HG02623 (cell line): Measurements from ENCODE around the gene TP73.
A peak's percentile ranks its signal among the peaks of the same experiment; 100 is the strongest.

ENCODE experiments used
- ATAC-seq: cut with Tn5 transposase; IDR thresholded peaks from one replicate; pipeline ENCODE4 v1.9.1; 2021; ENCODE audit warnings: moderate library complexity; ENCODE audit not compliant: unreplicated experiment

Gene TP73

DNA sequence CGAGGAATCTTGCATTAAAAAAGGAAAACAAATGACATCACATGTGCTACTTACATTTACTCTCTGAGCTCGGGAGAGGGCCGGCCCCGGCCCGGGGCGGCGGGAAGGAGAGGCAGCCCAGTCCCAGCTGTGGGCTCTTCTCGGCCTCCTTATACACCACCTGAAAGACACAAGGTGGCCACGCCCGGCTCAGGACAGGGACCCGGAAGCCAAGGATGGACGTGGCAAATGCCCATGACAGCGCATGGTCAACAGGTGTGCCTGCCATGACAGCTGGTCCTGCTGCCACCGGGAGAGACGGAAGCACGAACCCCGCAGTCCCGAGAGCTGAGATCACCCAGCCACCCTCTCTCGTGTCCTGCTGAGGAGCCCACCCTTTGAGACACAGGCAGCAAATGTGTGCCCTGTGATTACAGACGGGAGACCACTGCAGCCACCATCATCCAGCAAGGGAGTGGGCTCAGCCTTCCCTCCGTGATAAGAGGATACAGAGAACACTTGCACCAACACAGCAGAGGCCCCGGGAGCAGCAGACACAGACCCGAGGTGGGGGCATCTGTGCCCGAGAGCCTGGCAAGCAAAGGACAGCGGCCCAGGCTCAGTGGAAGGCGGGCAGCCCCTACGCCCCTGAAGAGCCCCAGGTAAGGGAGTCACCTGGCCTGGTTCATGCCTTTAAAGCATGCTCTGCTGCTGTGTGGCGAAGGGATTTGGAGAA, 18.8 kb upstream of the TP73 start:
- no peak for ATAC-seq

DNA sequence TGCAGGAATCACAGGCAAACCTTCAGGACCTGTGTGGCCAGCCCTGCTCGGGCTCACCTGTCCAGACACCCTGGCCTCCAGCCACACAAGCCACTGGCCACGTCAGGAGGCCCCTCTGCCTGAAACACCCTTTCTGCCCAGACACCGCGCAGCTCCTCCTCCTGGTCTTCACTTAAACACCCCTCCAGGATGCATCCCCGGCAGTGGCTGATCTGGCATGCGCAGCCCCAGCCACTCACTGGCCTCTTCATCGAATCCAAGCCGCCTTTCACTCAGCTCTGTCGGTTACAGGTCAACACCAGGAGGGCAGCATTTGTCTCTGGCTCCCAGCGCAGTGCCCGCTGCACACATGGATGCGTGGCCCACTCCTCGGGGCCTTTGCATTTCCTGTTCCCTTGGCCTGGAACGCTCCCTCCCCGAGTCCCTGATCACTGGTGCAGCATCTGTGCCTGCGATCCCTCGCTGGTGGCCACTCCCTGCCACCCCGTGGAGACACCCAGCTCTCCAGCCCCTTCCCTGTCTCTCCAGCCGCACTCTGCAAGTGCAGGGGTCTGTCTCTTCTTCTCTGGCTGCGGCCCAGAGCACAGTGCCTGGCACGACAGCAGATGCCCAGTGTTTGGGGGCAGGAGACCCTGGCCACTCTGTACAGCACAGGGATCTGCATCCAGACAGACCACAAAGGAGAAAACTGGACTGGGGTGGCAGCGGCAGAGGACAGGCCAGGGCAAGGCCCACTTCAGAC, 18.1 kb upstream of the TP73 start:
- ATAC-seq: no peak

DNA sequence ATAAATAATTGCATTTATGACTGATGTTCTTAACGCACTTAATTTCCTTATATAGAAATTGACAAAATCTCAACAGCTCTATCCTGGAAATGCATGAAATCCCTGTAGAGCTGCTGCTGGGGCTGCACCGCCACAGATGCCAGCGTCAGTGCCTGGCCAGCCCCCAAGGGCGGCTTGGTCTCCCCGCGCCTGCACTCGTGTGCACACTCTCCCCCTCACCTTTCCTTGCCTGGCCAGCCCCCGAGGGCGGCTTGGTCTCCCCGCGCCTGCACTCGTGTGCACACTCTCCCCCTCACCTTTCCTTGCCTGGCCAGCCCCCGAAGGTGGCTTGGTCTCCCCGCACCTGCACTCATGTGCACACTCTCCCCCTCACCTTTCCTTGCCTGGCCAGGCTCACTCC, 16.2 kb upstream of the TP73 start:
- no peak for ATAC-seq

DNA sequence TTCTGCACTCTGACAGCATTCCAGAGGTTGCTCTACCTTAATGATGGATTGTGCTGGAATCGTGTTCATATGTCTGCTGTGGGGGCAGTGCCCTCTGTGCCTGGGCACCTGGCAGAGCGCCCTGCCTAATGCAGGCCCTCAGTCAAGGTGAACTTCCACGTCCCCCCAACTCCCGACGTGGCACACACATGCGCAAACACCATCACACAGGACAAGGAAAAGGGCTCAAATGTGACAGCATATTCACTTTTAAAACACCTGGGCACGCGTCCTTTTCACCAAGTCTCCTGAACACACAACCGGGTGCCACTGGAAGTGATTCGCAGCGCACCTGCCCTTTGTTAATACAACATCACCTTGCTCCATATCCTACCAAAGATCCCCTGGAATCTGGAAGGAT, 15.8 kb upstream of the TP73 start:
- no peak for ATAC-seq

DNA sequence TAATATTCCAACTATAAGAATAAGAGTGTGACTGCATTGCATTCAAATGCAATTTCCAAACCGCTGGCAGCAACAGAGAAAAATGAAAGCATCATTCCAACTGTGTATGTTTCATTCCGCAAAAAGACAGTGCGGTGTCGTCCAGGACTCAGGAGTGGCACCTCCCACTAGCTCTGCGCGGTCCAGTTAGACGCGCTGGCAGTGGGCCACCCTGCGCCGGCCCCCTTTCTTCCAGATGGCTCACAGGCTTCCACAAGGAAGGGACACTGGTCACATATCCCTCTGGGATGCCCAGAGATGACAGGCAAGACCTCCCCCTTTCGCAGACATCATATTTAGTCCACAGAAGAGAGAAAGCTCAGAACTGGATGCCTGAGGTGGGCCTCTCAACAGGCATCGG, 14.3 kb upstream of the TP73 start:
- ATAC-seq: no peak

DNA sequence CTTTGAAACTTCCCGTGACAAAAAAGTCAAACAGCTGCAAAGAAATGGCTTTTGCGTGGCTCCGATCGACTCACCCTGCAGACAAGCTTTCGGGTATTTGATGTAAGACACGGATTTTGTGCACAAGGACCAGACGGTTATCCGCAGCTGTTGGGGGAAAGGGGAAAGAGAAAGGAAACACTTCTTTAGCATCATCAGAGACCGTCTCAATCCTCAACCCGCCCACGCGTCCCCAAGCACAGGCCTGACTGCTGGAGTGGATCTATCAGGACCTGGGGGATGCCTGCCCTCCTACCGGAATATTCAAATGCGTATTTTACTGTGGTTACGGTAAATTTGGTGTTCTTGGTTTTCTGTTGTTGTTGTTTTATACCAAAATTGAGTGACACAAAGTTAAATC, 13.6 kb upstream of the TP73 start:
- no peak for ATAC-seq

DNA sequence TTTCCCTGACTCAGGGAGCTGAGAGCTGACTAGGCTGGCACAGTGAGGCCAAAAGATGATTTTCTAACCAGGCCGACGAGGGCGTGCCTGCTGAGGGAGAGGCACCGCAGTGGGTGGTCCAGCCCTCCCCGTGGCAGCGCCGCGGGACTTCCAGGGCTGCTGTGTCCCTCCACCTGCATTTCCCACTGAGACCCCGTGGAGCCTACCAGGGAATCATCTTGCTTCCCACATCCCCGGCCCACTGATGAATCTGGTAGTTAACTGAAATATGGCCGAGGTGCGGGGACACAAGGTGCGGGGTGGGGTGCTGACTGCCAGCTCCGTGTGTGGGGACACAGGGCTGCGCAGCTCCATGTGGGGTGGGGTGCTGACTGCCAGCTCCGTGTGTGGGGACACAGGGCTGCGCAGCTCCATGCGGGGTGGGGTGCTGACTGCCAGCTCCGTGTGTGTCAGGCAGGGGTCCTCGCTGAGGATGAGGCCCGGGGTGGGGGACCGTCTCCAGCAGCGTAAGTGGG, 12.9 kb upstream of the TP73 start:
- no peak for ATAC-seq

DNA sequence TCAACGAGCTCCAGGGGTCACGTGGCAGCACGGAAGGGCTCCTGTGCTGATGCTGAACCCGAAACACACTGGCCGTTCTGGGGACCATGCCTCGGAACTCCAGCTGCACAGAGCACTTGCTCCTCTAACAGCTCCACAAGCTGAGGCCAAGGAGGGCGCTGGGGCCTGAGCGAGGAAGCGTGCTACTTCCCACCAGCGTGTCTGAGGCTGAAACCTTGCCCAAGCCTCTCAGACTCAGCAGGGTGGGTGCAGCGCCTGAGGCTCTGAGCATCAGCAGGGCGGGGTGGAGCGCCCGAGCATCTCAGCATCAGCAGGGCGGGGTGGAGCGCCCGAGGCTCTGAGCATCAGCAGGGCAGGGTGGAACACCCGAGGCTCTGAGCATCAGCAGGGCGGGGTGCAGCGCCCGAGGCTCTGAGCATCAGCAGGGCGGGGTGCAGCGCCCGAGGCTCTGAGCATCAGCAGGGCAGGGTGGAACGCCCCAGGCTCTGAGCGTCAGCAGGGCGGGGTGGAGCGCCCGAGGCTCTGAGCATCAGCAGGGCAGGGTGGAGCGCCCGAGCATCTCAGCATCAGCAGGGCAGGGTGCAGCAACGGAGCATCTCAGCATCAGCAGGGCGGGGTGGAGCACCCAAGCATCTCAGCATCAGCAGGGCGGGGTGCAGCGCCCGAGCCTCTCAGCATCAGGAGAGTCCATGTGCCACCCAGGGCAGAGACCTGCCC, 12.0 kb upstream of the TP73 start:
- ATAC-seq: no peak

DNA sequence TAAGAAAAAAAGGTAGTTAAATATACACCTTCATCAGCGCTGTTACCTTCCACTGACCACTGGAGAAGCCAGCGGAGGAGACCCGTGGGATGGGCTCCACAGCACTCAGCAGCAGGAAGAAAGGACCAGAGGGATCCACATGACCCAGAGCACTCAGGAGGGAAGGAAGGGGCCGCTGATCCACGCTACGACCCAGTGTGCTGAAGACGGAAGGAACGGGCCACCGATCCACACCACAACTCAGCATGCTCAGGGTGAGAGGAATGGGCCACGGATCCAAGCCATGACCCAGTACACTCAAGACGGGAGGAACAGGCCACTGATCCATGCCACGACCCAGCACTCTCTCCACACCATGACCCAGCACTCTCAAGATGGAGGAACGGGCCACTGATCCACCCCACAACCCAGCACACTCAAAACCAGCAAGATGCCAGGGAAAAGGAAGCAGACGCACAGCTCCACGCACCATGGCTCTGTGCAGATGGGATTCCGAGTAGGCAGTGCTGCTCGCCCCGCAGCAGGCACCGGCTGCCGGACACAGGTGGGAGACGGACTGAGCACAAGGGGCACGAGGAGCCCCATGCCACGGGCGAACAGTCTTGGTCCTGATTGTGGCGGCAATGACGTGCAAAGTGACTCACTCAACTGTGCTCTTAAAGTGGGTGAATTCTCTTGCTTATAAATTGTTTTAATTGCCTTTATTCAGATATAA, 11.1 kb upstream of the TP73 start:
- ATAC-seq: no peak

DNA sequence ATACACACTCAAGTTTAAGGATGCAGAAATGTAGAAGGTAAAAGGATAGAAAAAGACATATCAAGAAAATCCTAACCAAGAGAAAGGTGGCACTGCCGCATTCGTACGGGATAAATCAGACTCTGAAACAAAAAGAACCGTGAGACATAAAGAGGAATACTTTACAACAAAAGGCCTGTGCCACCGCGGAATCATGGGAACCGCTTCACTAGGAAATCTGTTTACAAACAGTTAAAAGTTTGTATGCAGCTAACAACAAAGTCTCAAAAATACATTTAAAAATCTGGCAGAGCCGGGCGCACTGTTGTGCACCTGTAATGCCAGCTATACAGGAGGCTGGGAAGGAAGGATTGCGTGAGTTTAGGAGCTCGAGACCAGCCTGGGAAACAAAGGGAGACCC, 10.5 kb upstream of the TP73 start:
- ATAC-seq: no peak

DNA sequence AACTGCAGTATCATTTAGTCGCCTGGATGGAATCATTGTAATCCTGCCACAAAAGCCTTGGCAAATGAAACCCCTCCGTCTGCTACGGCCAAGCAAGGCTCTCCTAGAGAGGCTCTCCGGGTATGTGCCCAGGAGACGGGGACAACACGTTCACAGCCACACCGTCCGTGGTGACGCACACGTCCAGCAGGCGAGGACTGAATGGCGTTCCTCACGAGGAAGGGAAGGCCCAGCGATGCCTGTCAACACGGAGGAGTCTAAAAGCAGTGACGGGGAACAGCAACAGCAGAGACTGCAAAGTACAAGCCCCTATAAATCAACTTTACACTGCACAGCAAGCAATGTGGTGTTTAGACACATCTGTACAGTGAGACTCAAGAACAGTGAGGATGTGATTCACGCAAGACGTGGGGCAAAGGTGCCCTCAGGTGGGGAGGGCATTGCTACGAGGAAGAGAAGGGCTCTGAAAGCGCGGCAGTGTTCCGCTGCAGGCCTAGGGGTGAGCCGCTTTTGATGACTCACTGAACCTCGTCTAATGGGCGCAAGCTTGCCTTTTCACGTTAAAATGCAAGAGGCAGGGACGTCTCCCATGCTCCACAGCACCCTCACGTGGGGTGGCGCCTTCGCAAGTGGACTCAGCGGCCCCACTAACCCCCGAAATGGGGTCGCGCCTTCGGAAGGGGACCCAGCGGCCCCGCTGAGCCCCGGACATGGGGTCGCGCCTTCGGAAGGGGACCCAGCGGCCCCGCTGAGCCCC, 9.2 kb upstream of the TP73 start:
- no peak for ATAC-seq

DNA sequence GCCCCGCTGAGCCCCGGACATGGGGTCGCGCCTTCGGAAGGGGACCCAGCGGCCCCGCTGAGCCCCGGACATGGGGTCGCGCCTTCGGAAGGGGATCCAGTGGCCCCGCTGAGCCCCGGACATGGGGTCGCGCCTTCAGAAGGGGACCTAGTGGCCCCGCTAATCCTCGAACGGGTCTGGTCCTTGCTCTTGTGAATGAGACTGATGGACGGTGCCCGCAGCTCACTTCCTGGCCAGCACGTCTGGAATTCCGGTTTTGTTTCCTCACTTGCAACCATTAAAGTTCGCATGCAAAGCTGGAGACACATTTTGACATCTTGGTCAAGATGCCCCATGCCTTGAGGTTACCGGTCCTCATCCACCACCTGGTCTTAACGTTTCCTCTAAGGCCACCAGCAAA, 8.0 kb upstream of the TP73 start:
- ATAC-seq: no peak

DNA sequence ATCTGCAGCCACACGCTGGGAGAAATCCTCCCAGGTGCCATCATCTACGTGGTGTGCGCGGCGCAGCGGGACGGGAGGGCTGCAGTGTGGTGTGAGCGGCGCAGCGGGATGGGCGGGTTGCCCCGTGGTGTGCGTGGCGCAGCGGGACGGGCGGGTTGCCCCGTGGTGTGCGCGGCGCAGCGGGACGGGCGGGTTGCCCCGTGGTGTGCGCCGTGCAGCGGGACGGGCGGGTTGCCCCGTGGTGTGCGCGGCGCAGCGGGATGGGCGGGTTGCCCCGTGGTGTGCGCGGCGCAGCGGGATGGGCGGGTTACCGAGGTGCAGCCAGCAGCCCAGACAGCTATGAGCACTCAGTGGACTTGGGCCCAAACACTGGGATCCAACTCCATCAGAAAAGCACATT, 7.1 kb upstream of the TP73 start:
- ATAC-seq: no peak

DNA sequence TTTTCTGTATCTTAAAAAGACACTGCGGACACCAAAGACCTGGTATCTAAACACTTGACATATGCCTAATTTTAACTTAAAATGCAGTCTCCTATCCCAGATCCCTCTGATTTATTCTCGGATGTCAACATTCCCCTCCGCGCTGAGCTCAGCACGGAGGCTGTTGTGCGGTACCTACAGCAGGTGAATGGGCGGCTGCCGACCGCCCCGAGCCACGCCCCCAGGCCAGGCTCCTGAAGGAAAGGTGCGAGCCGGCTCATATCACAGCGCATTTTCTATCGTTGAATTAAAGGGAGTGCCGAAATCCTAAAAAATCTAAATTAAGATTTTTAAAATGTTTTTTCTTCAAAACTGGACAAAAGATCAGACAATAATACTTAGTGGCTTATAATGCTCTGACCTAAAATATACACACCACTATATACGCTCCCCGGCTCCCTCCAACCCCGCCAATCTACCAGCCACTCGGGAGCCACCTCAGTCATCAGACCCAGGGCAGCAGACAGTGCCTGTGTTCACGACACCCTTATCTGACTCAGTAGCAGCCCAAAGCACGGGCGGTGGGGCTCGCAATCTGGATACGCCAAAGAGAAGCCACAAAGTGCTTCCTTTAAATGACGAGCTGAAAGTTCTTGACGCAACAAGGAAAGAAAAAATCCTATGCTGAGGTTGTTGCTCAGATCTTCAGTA, 6.5 kb upstream of the TP73 start:
- no peak for ATAC-seq

DNA sequence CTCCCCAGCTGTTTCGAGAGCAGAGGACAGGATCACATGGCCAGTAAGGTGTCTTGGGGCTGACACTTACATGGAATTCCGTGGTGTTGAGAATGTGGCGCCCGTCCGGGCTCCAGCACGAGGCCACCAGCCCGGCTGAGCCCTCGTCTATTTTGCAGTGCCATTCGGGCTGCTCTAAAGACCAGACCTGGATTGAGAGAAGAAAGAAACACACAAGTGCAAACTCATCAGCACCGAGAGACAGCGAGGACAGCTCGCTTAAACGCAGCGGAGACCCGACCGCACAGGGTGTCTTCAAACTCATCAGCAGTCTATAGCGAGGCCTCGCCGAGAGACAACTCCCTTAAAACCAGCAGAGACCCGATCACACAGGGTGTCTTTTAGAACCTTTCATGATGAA, 5.7 kb upstream of the TP73 start:
- no peak for ATAC-seq

DNA sequence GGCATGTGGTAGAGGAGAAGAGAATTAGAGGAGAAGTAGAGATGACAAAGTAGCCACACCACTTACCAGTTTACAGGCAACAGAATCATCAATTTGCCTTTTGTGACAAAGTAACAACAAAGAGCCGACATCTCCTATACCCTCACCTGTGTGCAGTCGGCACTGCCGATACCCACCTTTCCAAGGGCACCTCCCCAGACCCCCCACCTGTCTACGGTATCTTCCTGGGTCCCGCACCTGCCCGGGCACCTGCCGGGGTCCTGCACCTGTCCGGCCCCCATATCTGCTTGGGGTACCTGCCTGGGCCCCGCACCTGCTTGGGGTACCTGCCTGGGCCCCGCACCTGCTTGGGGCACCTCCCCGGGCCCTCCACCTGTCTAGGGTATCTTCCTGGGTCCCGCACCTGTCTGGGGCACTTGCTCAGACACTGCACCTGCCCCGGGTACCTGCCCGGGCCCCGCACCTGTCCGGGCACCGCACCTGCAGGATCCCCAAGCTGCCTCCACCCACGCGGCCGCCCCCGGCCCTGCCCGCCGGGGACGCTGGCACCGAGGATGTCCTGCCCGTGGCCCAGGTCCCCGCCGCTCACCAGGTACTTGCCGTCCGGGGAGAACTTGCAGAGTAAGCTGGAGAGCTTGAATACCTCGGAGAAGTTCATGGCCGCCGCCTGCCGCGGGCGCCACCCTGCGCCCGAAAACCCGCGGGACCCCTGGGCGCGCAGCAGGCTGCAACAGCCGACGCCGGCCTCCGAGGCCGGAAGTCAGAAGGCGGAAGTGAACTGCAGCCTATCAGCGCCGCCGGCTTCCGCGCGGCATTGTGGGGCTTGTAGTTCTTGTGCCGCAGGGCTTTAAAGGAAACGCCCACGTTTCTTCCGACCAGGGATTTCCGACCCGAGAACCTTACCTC, 2.7 kb upstream of the TP73 start, which contains the start of gene WRAP73:
Gene WRAP73 (minus strand): TSS at position 762 of the 906 bp plus-strand sequence. CDS start 104 bp downstream, at position 658.
- peak; percentile 91 for ATAC-seq

DNA sequence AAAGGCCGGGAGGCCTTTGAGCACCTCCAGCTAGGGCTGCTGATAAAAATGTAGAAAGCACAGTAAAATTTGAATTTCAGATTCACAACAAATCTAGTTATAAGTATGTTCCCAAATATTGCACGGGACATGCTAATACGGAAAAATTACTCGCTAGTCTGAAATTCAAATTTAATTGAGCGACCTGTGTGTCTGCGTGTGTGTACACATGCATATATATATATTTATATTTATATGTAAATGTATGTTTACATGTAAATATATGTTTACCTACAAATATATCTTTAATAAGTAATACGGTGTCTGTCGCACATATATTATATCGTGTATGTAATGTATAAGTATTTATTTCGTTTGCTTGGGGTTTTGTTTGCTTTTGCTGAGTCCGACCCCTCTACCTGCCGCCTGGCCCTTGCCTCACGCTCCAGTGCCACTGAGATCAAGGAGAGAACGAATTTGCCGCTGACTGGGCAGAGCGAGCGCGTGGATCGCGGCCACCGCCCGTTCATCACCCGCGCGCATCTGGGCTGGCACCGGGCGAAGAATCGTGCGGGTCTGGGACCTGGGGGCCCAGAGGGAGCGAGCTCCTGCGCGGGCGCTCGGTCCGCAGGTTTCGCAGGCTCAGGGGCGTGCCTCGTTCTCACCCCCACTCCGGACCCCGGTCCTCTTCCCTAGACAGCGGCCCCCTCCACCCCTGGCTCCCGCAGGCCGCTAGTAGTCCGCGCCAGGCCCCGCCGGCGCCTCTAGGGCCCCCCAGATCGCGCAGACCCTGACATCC, 1.9 kb upstream of the TP73 start:
- ATAC-seq: no peak
